ENCODE results near the gene STK24. TPM values are rescaled to one million over a fixed set of nuclear protein-coding genes. Genes with fewer than 3 reads are reported as not detected.

Gene STK24
- total and polyA plus RNA-seq, 10 of the 15 experiments (the other 5 are each of a cell fraction or from before 2014, with no cell fraction given): 7.5 to 115 (median 52.9) TPM

DNA sequence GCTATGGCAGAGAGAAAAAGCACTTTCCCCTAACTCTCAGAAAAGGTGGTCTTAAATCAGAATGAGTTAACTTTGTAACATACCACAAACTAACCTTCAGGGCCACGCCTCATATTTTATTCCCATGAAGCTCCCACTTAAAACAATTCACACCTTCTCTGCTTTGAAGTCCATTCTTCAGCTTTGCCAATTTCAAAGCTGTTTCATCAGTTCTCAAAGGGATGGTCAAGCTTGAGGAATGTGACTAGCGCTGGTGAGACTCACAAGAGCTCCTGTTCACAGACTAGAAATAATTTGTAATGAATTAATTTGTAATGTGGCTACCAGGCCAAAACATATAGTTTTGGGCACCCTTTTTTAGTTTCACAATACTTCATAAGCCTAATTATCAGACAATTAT is 68.2 kb downstream of the STK24 start:
- no peaks in the 10 kb centered on the region for H3K9me3 ChIP-seq (replicated peaks; ENCODE audit: control insufficient read depth, insufficient read depth, low read length)
- H2AFZ ChIP-seq (ENCODE audit: control insufficient read depth, low read depth, low read length): no peak overlapping the region
- peaks cover 7% of the 10 kb centered on the region; the same call in 1 of the 2 replicates for H4K20me1 ChIP-seq (ENCODE audit: control insufficient read depth, insufficient read depth)
- H3K27me3 ChIP-seq (replicated peaks in 1 of 2; ENCODE audit: control insufficient read depth in 2 of 2, insufficient read depth in 2 of 2, low read length in 1 of 2): no peaks in the 10 kb centered on the region
- SMC1A ChIA-PET (ENCODE audit: uncharacterized antibody, unreplicated experiment): interaction anchor here (0.6 to 6.3 kb wide), 19 partner anchors 8 to 144 kb away, joined by 3 to 39 read pairs (median 7); no protein-coding TSS in a partner anchor
- POLR2A ChIA-PET: interaction anchor here (0.7 to 2.5 kb wide), 6 partner anchors 9 to 88 kb away, joined by 3 to 8 read pairs (median 6); no protein-coding TSS in a partner anchor
- H3K36me3 ChIP-seq (ENCODE audit: control insufficient read depth in 2 of 2, insufficient read depth in 2 of 2, low read length in 1 of 2): peaks cover 2 to 5% of the 10 kb centered on the region in 2 experiments; a peak in 1 of 4 replicates
- 80% methylated on average over 2 of the region's 2 CpGs for WGBS (ENCODE audit: insufficient coverage, insufficient replicate concordance, low lambda C conversion rate, missing lambda C conversion rate)
- DNase-seq (ENCODE audit: low read depth, low spot score) (no peak), FAIRE-seq (no peak), ATAC-seq (no peak)
- peak overlapping the region; percentile 49; the same call in 1 of the 2 replicates for H3K4me3 ChIP-seq
- BruUV-seq (replicated peaks): no TSS peak
- in situ Hi-C loops (cut with MboI) (no loop called here), intact Hi-C loops (cut with micrococcal nuclease; ENCODE audit: unreplicated experiment) (no loop called here)
- H3K4me2 ChIP-seq (ENCODE audit: control insufficient read depth, insufficient read depth): peak overlapping the region; percentile 36
- H3K27ac ChIP-seq (ENCODE audit: control insufficient read depth, insufficient read depth): peak overlapping the region; percentile 72
- peaks cover 82% of the 10 kb centered on the region for H3K4me1 ChIP-seq (ENCODE audit: control insufficient read depth, insufficient read depth, low read length)
- RAD21 ChIA-PET (ENCODE audit: unreplicated experiment): interaction anchor here (0.7 to 4.8 kb wide), 13 partner anchors 8 to 108 kb away, joined by 3 to 35 read pairs (median 5); no protein-coding TSS in a partner anchor
- CTCF ChIA-PET: interaction anchor here (0.9 to 4.2 kb wide), 13 partner anchors 9 to 144 kb away, joined by 3 to 13 read pairs (median 4); no protein-coding TSS in a partner anchor
- H3K79me2 ChIP-seq (ENCODE audit: control insufficient read depth, insufficient read depth, low read length): peaks cover 87% of the 10 kb centered on the region
- H3K9ac ChIP-seq (ENCODE audit: control insufficient read depth, insufficient read depth, low read length): peak overlapping the region; percentile 41; the same call in 1 of the 2 replicates
- TF ChIP-seq, protein P1, sequence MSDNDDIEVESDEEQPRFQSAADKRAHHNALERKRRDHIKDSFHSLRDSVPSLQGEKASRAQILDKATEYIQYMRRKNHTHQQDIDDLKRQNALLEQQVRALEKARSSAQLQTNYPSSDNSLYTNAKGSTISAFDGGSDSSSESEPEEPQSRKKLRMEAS (IDR thresholded peaks at IDR 0.05; ENCODE audit: low read depth, low read length): no peak
- no peak for TF ChIP-seq TCF3 (IDR thresholded peaks at IDR 0.05; ENCODE audit: borderline replicate concordance, insufficient read depth, low read depth, low read length)
- TF ChIP-seq BACH1 (IDR thresholded peaks at IDR 0.05; ENCODE audit: borderline replicate concordance): no peak
- no peak for TF ChIP-seq HCFC1 (IDR thresholded peaks at IDR 0.05; ENCODE audit: low read length)
- no peak for TF ChIP-seq SIX5 (IDR thresholded peaks at IDR 0.05; ENCODE audit: low read depth, low read length, severe bottlenecking)
- TF ChIP-seq, protein P2, sequence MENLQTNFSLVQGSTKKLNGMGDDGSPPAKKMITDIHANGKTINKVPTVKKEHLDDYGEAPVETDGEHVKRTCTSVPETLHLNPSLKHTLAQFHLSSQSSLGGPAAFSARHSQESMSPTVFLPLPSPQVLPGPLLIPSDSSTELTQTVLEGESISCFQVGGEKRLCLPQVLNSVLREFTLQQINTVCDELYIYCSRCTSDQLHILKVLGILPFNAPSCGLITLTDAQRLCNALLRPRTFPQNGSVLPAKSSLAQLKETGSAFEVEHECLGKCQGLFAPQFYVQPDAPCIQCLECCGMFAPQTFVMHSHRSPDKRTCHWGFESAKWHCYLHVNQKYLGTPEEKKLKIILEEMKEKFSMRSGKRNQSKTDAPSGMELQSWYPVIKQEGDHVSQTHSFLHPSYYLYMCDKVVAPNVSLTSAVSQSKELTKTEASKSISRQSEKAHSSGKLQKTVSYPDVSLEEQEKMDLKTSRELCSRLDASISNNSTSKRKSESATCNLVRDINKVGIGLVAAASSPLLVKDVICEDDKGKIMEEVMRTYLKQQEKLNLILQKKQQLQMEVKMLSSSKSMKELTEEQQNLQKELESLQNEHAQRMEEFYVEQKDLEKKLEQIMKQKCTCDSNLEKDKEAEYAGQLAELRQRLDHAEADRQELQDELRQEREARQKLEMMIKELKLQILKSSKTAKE (IDR thresholded peaks at IDR 0.05; ENCODE audit: low read depth, poor library complexity, severe bottlenecking): no peak
- TF ChIP-seq MXI1 (IDR thresholded peaks at IDR 0.05; ENCODE audit: low read depth, low read length): peak; percentile 15; the same call in 1 of the 2 replicates
- TF ChIP-seq ZNF687 (IDR thresholded peaks at IDR 0.05): no peak
- TF ChIP-seq ZBTB4 (CRISPR knock-in tag; IDR thresholded peaks at IDR 0.05): no peak
